MM.1S (cell line): Measurements from ENCODE around the gene TPX2.

Experiments used
- DNase-seq: peaks from one replicate; pipeline ENCODE4 v3.0.0-alpha.2; 2015
- H2AFZ ChIP-seq: fragments of 300-600 bp; sonication (generic); 2 replicates; pipeline ENCODE4 v1.6.0; 2016; ENCODE audit warnings: antibody characterized with exemption, low read length
- H3F3A ChIP-seq: fragments of 300-600 bp; sonication (generic); 2 replicates; pipeline ENCODE4 v1.6.1; 2016; ENCODE audit warnings: mild to moderate bottlenecking, antibody characterized with exemption, low read length, moderate library complexity, mixed read lengths; ENCODE audit not compliant: insufficient read depth
- H3K27ac ChIP-seq: fragments of 300-600 bp; sonication (generic); 2 replicates; pipeline ENCODE4 v1.5.1; 2016; ENCODE audit warnings: mild to moderate bottlenecking, low read length
- H3K27me3 ChIP-seq: fragments of 300-600 bp; sonication (generic); replicated peaks from 2 replicates; pipeline ENCODE4 v1.6.0; 2016; ENCODE audit warnings: low read length; ENCODE audit not compliant: insufficient read depth
- H3K36me3 ChIP-seq: fragments of 300-600 bp; sonication (generic); replicated peaks from 2 replicates; pipeline ENCODE4 v1.6.1; 2016; ENCODE audit warnings: mild to moderate bottlenecking, low read length, mixed read lengths; ENCODE audit not compliant: insufficient read depth
- H3K4me1 ChIP-seq: fragments of 300-600 bp; sonication (generic); 2 replicates; pipeline ENCODE4 v1.6.1; 2016; ENCODE audit warnings: low read length, mixed read lengths
- H3K4me2 ChIP-seq: fragments of 300-600 bp; sonication (generic); 2 replicates; pipeline ENCODE4 v1.6.0; 2016; ENCODE audit warnings: low read depth, low read length
- H3K4me3 ChIP-seq: fragments of 300-600 bp; sonication (generic); 2 replicates; pipeline ENCODE4 v1.5.1; 2016; ENCODE audit warnings: low read length, mixed read lengths
- H3K79me2 ChIP-seq: fragments of 300-600 bp; sonication (generic); 2 replicates; pipeline ENCODE4 v1.6.1; 2016; ENCODE audit warnings: mixed run types, low read length, mixed read lengths
- H3K9ac ChIP-seq: fragments of 300-600 bp; sonication (generic); 2 replicates; pipeline ENCODE4 v1.6.1; 2016; ENCODE audit warnings: low read length, mixed read lengths
- H3K9me2 ChIP-seq: fragments of 300-600 bp; sonication (generic); replicated peaks from 2 replicates; pipeline ENCODE4 v1.6.1; 2016; ENCODE audit warnings: mild to moderate bottlenecking, low read length, mixed read lengths; ENCODE audit not compliant: insufficient read depth
- H3K9me3 ChIP-seq: fragments of 300-600 bp; sonication (generic); replicated peaks from 2 replicates; pipeline ENCODE4 v1.6.1; 2016; ENCODE audit warnings: mild to moderate bottlenecking, low read length, mixed read lengths; ENCODE audit not compliant: insufficient read depth
- H4K20me1 ChIP-seq: fragments of 300-600 bp; sonication (generic); 2 replicates; pipeline ENCODE4 v1.6.1; 2016; ENCODE audit warnings: mild to moderate bottlenecking, low read length, moderate library complexity, mixed read lengths; ENCODE audit not compliant: insufficient read depth
- CTCF ChIP-seq: fragments of 300-600 bp; sonication (generic); IDR thresholded peaks from 2 replicates; pipeline ENCODE4 v1.5.1; 2016; ENCODE audit warnings: antibody characterized with exemption, low read length, mixed read lengths
- EZH2 ChIP-seq: fragments of 300-600 bp; sonication (generic); optimal IDR thresholded peaks from 2 replicates; pipeline ENCODE3; 2017; ENCODE audit warnings: low read depth, mild to moderate bottlenecking, antibody characterized with exemption, low read length, mixed read lengths
- EZH2phosphoT487 ChIP-seq: fragments of 300-600 bp; sonication (generic); IDR thresholded peaks from 2 replicates; pipeline ENCODE4 v1.6.1; 2018; ENCODE audit warnings: antibody characterized with exemption, low read length

The TPX2 gene

GRCh38 chr20:31844737-31845299, 105.7 kb downstream of the TPX2 start:
- Histone ChIP-seq H3K9ac (no peak overlapping the region), H3F3A (0 out of 2 replicates have a peak, but pooled peaks cover 2% of the 10 kb centered on the region), H3K4me3 (no peak overlapping the region), H3K4me2 (no peak overlapping the region), H3K79me2 (no peaks in the 10 kb centered on the region), H3K36me3 (no peaks in the 10 kb centered on the region), H3K9me3 (no peaks in the 10 kb centered on the region), H3K27ac (no peak overlapping the region), H3K27me3 (peaks cover 94% of the 10 kb centered on the region), H2AFZ (no peak overlapping the region), H4K20me1 (no peaks in the 10 kb centered on the region; the same call in 1 of the 2 replicates), H3K9me2 (no peaks in the 10 kb centered on the region), H3K4me1 (peaks cover 11% of the 10 kb centered on the region)
- DNase-seq = no peak
- no peak for TF ChIP-seq CTCF
- no peak for TF ChIP-seq EZH2phosphoT487
- TF ChIP-seq EZH2 = no peak

GRCh38 chr20:31845300-31845863, 106.3 kb downstream of the TPX2 start, which contains the start of gene FOXS1:
TSS of gene FOXS1 (minus strand) at chr20:31845604. CDS start at chr20:31845542, 62 bp downstream.
- Histone ChIP-seq H3K79me2 (no peaks in the 10 kb centered on the region), H3K9me3 (no peaks in the 10 kb centered on the region), H3K36me3 (no peaks in the 10 kb centered on the region), H3K9me2 (no peaks in the 10 kb centered on the region), H3F3A (0 out of 2 replicates have a peak, but pooled peaks cover 2% of the 10 kb centered on the region), H3K4me1 (peaks cover 11% of the 10 kb centered on the region), H2AFZ (no peak within 1 kb of the TSS), H3K4me3 (no peak within 1 kb of the TSS), H3K4me2 (no peak within 1 kb of the TSS), H3K27me3 (peaks cover 95% of the 10 kb centered on the region), H4K20me1 (no peaks in the 10 kb centered on the region; the same call in 1 of the 2 replicates), H3K27ac (no peak within 1 kb of the TSS), H3K9ac (no peak within 1 kb of the TSS)
- TF ChIP-seq EZH2 (no peak), EZH2phosphoT487 (no peak), CTCF (no peak)
- no peak for DNase-seq

GRCh38 chr20:31846793-31847138, 107.7 kb downstream of the TPX2 start:
- Histone ChIP-seq H3K79me2 (no peaks in the 10 kb centered on the region), H3K27ac (no peak overlapping the region), H3K27me3 (peaks cover 97% of the 10 kb centered on the region), H3K9me3 (no peaks in the 10 kb centered on the region), H3K4me1 (peaks cover 11% of the 10 kb centered on the region), H3K36me3 (no peaks in the 10 kb centered on the region), H2AFZ (no peak overlapping the region), H3K9ac (no peak overlapping the region), H3K4me3 (no peak overlapping the region), H3F3A (0 out of 2 replicates have a peak, but pooled peaks cover 2% of the 10 kb centered on the region), H3K9me2 (no peaks in the 10 kb centered on the region), H3K4me2 (no peak overlapping the region), H4K20me1 (no peaks in the 10 kb centered on the region; the same call in 1 of the 2 replicates)
- DNase-seq = no peak
- no peak for TF ChIP-seq EZH2
- no peak for TF ChIP-seq CTCF
- no peak for TF ChIP-seq EZH2phosphoT487
